Neuronal stem cell (in vitro differentiated cells): ENCODE data around the gene LRPAP1.
A peak's percentile ranks its signal among the peaks of the same experiment; 100 is the strongest.
"Not testable (repeated sequence)": the region's sequence is repeated elsewhere in the genome, so short reads cannot be mapped to it uniquely, and the experiment has no call there.

Experiments used
- DNase-seq: peaks from one replicate; pipeline ENCODE4 v3.0.0-alpha.2; 2013; ENCODE audit warnings: low spot score
- H2AFZ ChIP-seq: one replicate; pipeline ENCODE4 v1.6.1; 2013; ENCODE audit warnings: mild to moderate bottlenecking, low read length, inconsistent platforms
- H2AK5ac ChIP-seq: 2 replicates; pipeline ENCODE4 v1.6.1; 2013; ENCODE audit warnings: low read depth, mild to moderate bottlenecking, inconsistent platforms, low read length, moderate library complexity, mixed read lengths
- H2BK120ac ChIP-seq: 2 replicates; pipeline ENCODE4 v1.6.1; 2013; ENCODE audit warnings: low read depth, mild to moderate bottlenecking, inconsistent platforms, low read length, moderate library complexity, mixed read lengths
- H2BK12ac ChIP-seq: one replicate; pipeline ENCODE4 v1.6.1; 2013; ENCODE audit warnings: low read length, inconsistent platforms
- H2BK15ac ChIP-seq: 2 replicates; pipeline ENCODE4 v1.6.1; 2013; ENCODE audit warnings: mild to moderate bottlenecking, low read length, inconsistent platforms, mixed read lengths
- H2BK5ac ChIP-seq: one replicate; pipeline ENCODE4 v1.6.1; 2013; ENCODE audit warnings: inconsistent platforms, mild to moderate bottlenecking, low read length, moderate library complexity
- H3K14ac ChIP-seq: one replicate; pipeline ENCODE4 v1.6.1; 2013; ENCODE audit warnings: low read length, inconsistent platforms
- H3K18ac ChIP-seq: 2 replicates; pipeline ENCODE4 v1.6.1; 2013; ENCODE audit warnings: low read length, inconsistent platforms
- H3K23ac ChIP-seq: 2 replicates; pipeline ENCODE4 v1.6.1; 2013; ENCODE audit warnings: low read depth, mild to moderate bottlenecking, mixed read lengths, low read length, inconsistent platforms; ENCODE audit not compliant: poor library complexity
- H3K27ac ChIP-seq: replicated peaks from 3 replicates; pipeline ENCODE4 v1.5.1; 2013; ENCODE audit warnings: low read length, inconsistent platforms
- H3K27me3 ChIP-seq, 3 experiments: 2 replicates each; pipeline ENCODE4 v1.6.1; 2013; ENCODE audit warnings: low read length in 3 of 3, mild to moderate bottlenecking in 2 of 3, inconsistent platforms in 1 of 3, low read depth in 1 of 3, mixed read lengths in 1 of 3, moderate library complexity in 1 of 3; ENCODE audit not compliant: control insufficient read depth in 3 of 3, insufficient read depth in 3 of 3
- H3K36me3 ChIP-seq, 2 donors: replicated peaks in 1 of 2; 2 replicates each; pipeline ENCODE4 v1.6.1; 2013; ENCODE audit warnings: low read length in 2 of 2; ENCODE audit not compliant: control insufficient read depth in 2 of 2, insufficient read depth in 2 of 2
- H3K4ac ChIP-seq: 2 replicates; pipeline ENCODE4 v1.6.1; 2013; ENCODE audit warnings: inconsistent platforms, mild to moderate bottlenecking, low read length, moderate library complexity
- H3K4me1 ChIP-seq, 2 donors: 1 replicate in 1 of 2; 2 replicates in 1 of 2; pipeline ENCODE4 v1.6.1; 2013; ENCODE audit warnings: low read length in 2 of 2, low read depth in 1 of 2; ENCODE audit not compliant: control insufficient read depth in 2 of 2, insufficient read depth in 1 of 2
- H3K4me2 ChIP-seq: one replicate; pipeline ENCODE4 v1.6.1; 2013; ENCODE audit warnings: mild to moderate bottlenecking, low read length, inconsistent platforms; ENCODE audit not compliant: insufficient read depth, poor library complexity, severe bottlenecking
- H3K4me3 ChIP-seq, 2 donors: 2 replicates each; pipeline ENCODE4 v1.5.1; 2013; ENCODE audit warnings: low read length in 2 of 2, mild to moderate bottlenecking in 2 of 2, inconsistent platforms in 1 of 2, moderate library complexity in 1 of 2
- H3K79me1 ChIP-seq: one replicate; pipeline ENCODE4 v1.6.1; 2013; ENCODE audit warnings: low read depth, mild to moderate bottlenecking, inconsistent platforms, low read length, moderate library complexity
- H3K9ac ChIP-seq: one replicate; pipeline ENCODE4 v1.6.1; 2013; ENCODE audit warnings: mild to moderate bottlenecking, low read depth, low read length, inconsistent platforms; ENCODE audit not compliant: poor library complexity
- H3K9me3 ChIP-seq, 2 donors: replicated peaks in 1 of 2; 2 replicates each; pipeline versions ENCODE3 to v1.6.1; 2013; ENCODE audit warnings: low read length in 2 of 2, mild to moderate bottlenecking in 2 of 2, inconsistent platforms in 1 of 2, low read depth in 1 of 2, mixed read lengths in 1 of 2, moderate library complexity in 1 of 2; ENCODE audit not compliant: control insufficient read depth in 2 of 2, insufficient read depth in 1 of 2
- H4K8ac ChIP-seq: one replicate; pipeline ENCODE4 v1.6.1; 2013; ENCODE audit warnings: low read depth, mild to moderate bottlenecking, inconsistent platforms, low read length, moderate library complexity
- H4K91ac ChIP-seq: one replicate; pipeline ENCODE4 v1.6.1; 2013; ENCODE audit warnings: low read length, low read depth, mild to moderate bottlenecking, inconsistent platforms; ENCODE audit not compliant: poor library complexity
- WGBS, 2 donors: extraction: QIAGEN DNeasy Blood & Tissue Kit; methylation state at CpG; one replicate each; pipeline ENCODE4 v1.1.7; 2013; ENCODE audit warnings: missing lambda C conversion rate in 2 of 2, mixed read lengths in 1 of 2; ENCODE audit not compliant: insufficient read length in 2 of 2, insufficient replicate concordance in 1 of 2; ENCODE audit errors: extremely low coverage in 2 of 2; 5-methylcytosine and 5-hydroxymethylcytosine counted together

LRPAP1 gene

DNA sequence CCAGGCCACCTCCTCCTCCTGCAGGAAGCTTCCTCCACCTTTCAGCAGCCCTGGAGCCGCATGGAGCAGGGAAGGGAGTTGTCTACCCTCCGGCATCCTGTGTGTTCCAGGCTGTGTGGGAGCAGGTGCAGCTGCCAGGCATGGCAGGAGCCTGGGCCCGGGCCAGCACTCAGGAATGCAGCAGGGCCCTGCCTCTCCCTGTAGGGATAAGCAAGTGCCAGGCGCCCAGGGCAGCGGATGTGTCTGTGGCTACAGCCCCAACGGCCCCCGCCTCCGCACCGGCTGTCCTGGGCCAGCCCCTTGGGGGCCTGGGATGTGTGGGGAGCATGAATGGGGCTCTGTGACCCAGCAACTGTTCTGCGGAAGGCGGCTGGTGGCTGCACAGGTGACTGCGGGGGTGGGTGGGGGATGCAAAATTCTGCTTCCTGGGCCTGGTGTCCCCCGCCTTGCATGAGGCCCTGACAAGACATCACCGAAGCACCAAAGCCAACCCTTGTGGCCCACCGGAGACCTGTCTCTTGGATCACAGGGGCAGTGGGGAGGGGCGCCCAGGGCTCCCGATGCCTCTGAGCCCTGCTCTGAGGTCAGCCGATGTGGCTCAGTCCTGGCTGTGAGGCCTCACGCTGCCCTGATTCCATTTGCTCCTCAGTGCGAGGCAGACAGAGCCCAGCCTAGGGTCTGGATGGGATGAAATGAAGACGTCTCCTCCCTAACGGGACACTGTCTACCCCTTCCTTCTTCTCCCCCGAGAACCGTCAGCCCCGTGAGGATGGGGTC, 70.5 kb downstream of the LRPAP1 start:
- DNase-seq, result no peak
- no CpG with 5 or more reads among the region's 25 CpGs for WGBS, 2 donors
- Histone ChIP-seq H4K8ac (no peak overlapping the region), H2AFZ (no peak overlapping the region), H3K9ac (no peak overlapping the region), H3K23ac (no peak overlapping the region), H2BK120ac (peak overlapping the region; percentile 41), H3K14ac (peak overlapping the region; percentile 94), H2BK5ac (no peak overlapping the region), H4K91ac (no peak overlapping the region), H3K18ac (peak overlapping the region; percentile 57), H3K4me2 (no peak overlapping the region), H3K9me3 (peaks cover 2 to 11% of the 10 kb centered on the region in 2 donors), H3K36me3 (no peaks in the 10 kb centered on the region), H3K4ac (no peak overlapping the region), H2AK5ac (peak overlapping the region; percentile 70), H3K27me3 (peaks cover 0 to 56% (median 14%) of the 10 kb centered on the region in 3 experiments), H2BK15ac (peak overlapping the region; percentile 85), H2BK12ac (peak overlapping the region; percentile 90), H3K4me3 (no peak overlapping the region), H3K79me1 (no peaks in the 10 kb centered on the region), H3K27ac (no peak overlapping the region), H3K4me1 (peaks cover 7 to 33% of the 10 kb centered on the region in 2 donors)

DNA sequence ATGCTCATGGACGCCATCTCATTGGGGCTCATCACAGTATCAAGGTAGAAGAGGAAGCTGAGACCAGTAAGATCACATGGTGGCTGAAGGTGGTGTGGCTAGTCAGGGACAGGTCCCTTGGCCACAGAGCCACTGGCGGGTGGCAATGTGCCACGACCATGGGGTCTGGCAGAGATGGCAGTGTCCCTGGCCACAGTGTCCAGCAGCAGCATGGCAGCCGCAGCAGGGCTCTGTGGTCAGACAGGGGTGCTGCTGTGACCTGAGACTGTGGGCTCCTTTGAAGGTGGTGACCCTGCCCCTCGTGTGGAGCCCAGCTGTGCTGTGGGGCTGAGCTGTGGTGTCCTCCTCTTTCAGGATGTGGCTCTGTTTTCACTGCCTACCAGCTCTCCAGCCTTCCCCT, 71.3 kb downstream of the LRPAP1 start:
- Histone ChIP-seq H3K23ac (no peak overlapping the region), H3K36me3 (no peaks in the 10 kb centered on the region), H4K8ac (no peak overlapping the region), H3K14ac (no peak overlapping the region), H3K79me1 (no peaks in the 10 kb centered on the region), H3K9me3 (peaks cover 2 to 11% of the 10 kb centered on the region in 2 donors), H3K27me3 (peaks cover 0 to 56% (median 14%) of the 10 kb centered on the region in 3 experiments), H2BK120ac (no peak overlapping the region), H2BK12ac (no peak overlapping the region), H3K4me1 (peaks cover 7 to 29% of the 10 kb centered on the region in 2 donors), H2BK15ac (no peak overlapping the region), H2AK5ac (peak overlapping the region; percentile 5), H3K18ac (peak overlapping the region; percentile 32), H2BK5ac (no peak overlapping the region), H3K27ac (no peak overlapping the region), H3K4me2 (no peak overlapping the region), H3K9ac (no peak overlapping the region), H3K4ac (no peak overlapping the region), H4K91ac (no peak overlapping the region), H3K4me3 (no peak overlapping the region), H2AFZ (no peak overlapping the region)
- WGBS, 2 donors, result no CpG with 5 or more reads among the region's 5 CpGs
- no peak for DNase-seq

GRCh38 chr4:3459156-3459555, 73.1 kb downstream of the LRPAP1 start:
- H4K8ac ChIP-seq, H2BK15ac ChIP-seq, H4K91ac ChIP-seq, H3K27ac ChIP-seq, H2AFZ ChIP-seq, H3K4me3 ChIP-seq, H2BK5ac ChIP-seq, H3K79me1 ChIP-seq, H3K14ac ChIP-seq, H3K9ac ChIP-seq, H3K18ac ChIP-seq, H3K4me2 ChIP-seq, H3K36me3 ChIP-seq, H2AK5ac ChIP-seq, H2BK12ac ChIP-seq, H2BK120ac ChIP-seq, DNase-seq, H3K23ac ChIP-seq, H3K4ac ChIP-seq: not testable (repeated sequence)
- Histone ChIP-seq H3K9me3 (peaks cover 2 to 11% of the 10 kb centered on the region in 2 donors), H3K27me3 (peaks cover 0 to 40% (median 12%) of the 10 kb centered on the region in 3 experiments), H3K4me1 (peaks cover 7 to 15% of the 10 kb centered on the region in 2 donors)
- WGBS, 2 donors, result no CpG with 5 or more reads among the region's 5 CpGs

DNA sequence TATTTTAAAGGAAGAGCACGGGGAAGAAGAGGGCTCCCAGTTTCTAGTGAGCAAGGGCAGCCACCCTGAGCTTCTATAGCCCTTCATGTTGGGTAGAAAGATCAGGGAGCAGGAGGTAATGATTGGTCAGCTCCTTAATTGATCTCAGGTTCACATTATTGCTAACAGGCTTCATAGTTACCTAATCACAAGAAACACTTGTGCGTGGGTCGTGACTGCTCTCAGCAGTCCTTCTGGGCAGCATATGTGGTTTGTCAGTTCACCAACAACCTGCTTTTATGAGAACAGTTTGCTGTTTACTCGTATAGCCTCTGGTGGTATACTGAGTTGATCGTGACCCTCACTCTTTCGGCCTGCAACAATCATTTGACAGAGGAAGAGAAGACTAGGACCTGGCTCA, 73.9 kb downstream of the LRPAP1 start:
- DNase-seq, result no peak
- Histone ChIP-seq H3K4me2 (no peak overlapping the region), H3K4me1 (peaks cover 7 to 10% of the 10 kb centered on the region in 2 donors), H4K8ac (no peak overlapping the region), H3K4me3 (no peak overlapping the region), H3K9me3 (peaks cover 5 to 11% of the 10 kb centered on the region in 2 donors), H3K14ac (no peak overlapping the region), H3K9ac (no peak overlapping the region), H2AK5ac (no peak overlapping the region), H3K4ac (no peak overlapping the region), H3K18ac (no peak overlapping the region), H4K91ac (no peak overlapping the region), H2AFZ (no peak overlapping the region), H3K27me3 (peaks cover 0 to 34% (median 4%) of the 10 kb centered on the region in 3 experiments), H3K79me1 (no peaks in the 10 kb centered on the region), H2BK120ac (no peak overlapping the region), H2BK5ac (no peak overlapping the region), H2BK15ac (no peak overlapping the region), H3K23ac (no peak overlapping the region), H3K27ac (no peak overlapping the region), H2BK12ac (no peak overlapping the region), H3K36me3 (no peaks in the 10 kb centered on the region)
- WGBS, 2 donors, result no CpG with 5 or more reads among the region's 6 CpGs
